ENCODE data around the gene SNAP25. TPM values are rescaled to one million over a fixed set of nuclear protein-coding genes. Genes with fewer than 3 reads are reported as not detected.

The SNAP25 gene
- total and polyA plus RNA-seq, 10 of the 15 experiments (the other 5 are each of a cell fraction or from before 2014, with no cell fraction given): not detected

GRCh38 chr20:10332656-10333415, 114.2 kb downstream of the SNAP25 start:
- no peaks in the 10 kb centered on the region for H3K9me3 ChIP-seq (replicated peaks; ENCODE audit: control insufficient read depth, insufficient read depth, low read length)
- no peak overlapping the region for H3K27ac ChIP-seq (ENCODE audit: control insufficient read depth, insufficient read depth)
- no TSS peak for BruUV-seq (replicated peaks)
- no peak overlapping the region for H3K9ac ChIP-seq (ENCODE audit: control insufficient read depth, insufficient read depth, low read length)
- ATAC-seq (no peak), FAIRE-seq (no peak), DNase-seq (ENCODE audit: low read depth, low spot score) (no peak)
- CTCF ChIA-PET: interaction anchor here (0.9 to 1.9 kb wide), 5 partner anchors 14 to 80 kb away, joined by 3 to 6 read pairs (median 3); no protein-coding TSS in a partner anchor
- peaks cover 0 to 2% of the 10 kb centered on the region in 2 experiments; a peak in 2 of 4 replicates for H3K27me3 ChIP-seq (replicated peaks in 1 of 2; ENCODE audit: control insufficient read depth in 2 of 2, insufficient read depth in 2 of 2, low read length in 1 of 2)
- H3K79me2 ChIP-seq (ENCODE audit: control insufficient read depth, insufficient read depth, low read length): no peaks in the 10 kb centered on the region
- H3K36me3 ChIP-seq (ENCODE audit: control insufficient read depth in 2 of 2, insufficient read depth in 2 of 2, low read length in 1 of 2): no peaks in the 10 kb centered on the region
- POLR2A ChIA-PET: interaction anchor here (1.4 kb wide), 1 partner anchor 15 kb away, joined by 3 read pairs; no protein-coding TSS in a partner anchor
- H3K4me3 ChIP-seq: no peak overlapping the region
- 18% methylated on average over 4 of the region's 4 CpGs for WGBS (ENCODE audit: insufficient coverage, insufficient replicate concordance, low lambda C conversion rate, missing lambda C conversion rate)
- H3K4me2 ChIP-seq (ENCODE audit: control insufficient read depth, insufficient read depth): no peak overlapping the region
- H3K4me1 ChIP-seq (ENCODE audit: control insufficient read depth, insufficient read depth, low read length): no peaks in the 10 kb centered on the region
- intact Hi-C loops (cut with micrococcal nuclease; ENCODE audit: unreplicated experiment): no loop called here
- SMC1A ChIA-PET (ENCODE audit: uncharacterized antibody, unreplicated experiment): interaction anchor here (0.7 to 1.5 kb wide), 5 partner anchors 7 to 94 kb away, joined by 3 to 4 read pairs (median 3); no protein-coding TSS in a partner anchor
- RAD21 ChIA-PET (ENCODE audit: unreplicated experiment): interaction anchor here (1.3 kb wide), 1 partner anchor 16 kb away, joined by 5 read pairs; no protein-coding TSS in a partner anchor
- in situ Hi-C loops (cut with MboI): no loop called here
- H2AFZ ChIP-seq (ENCODE audit: control insufficient read depth, low read depth, low read length): no peak overlapping the region
- no peaks in the 10 kb centered on the region for H4K20me1 ChIP-seq (ENCODE audit: control insufficient read depth, insufficient read depth)
- no peak for TF ChIP-seq RELA (IDR thresholded peaks at IDR 0.05; ENCODE audit: borderline replicate concordance, partially characterized antibody)
- no peak for TF ChIP-seq MAX (IDR thresholded peaks at IDR 0.05; ENCODE audit: low read depth, low read length)
- no peak for TF ChIP-seq HDAC2 (IDR thresholded peaks at IDR 0.05)
- TF ChIP-seq BCLAF1 (IDR thresholded peaks at IDR 0.05): no peak
- no peak for TF ChIP-seq STAT3 (IDR thresholded peaks at IDR 0.05; ENCODE audit: low read depth, low read length)
- no peak for TF ChIP-seq USF2 (IDR thresholded peaks at IDR 0.05; ENCODE audit: borderline replicate concordance, low read depth, low read length)
- TF ChIP-seq YBX1 (IDR thresholded peaks at IDR 0.05): no peak
- no peak for TF ChIP-seq ZNF384 (IDR thresholded peaks at IDR 0.05; ENCODE audit: borderline replicate concordance, low read depth, low read length)
- no peak for TF ChIP-seq RAD21 (IDR thresholded peaks at IDR 0.05; ENCODE audit: insufficient read depth, low read depth, low read length)
- TF ChIP-seq CUX1 (IDR thresholded peaks at IDR 0.05; ENCODE audit: insufficient replicate concordance, low read depth, low read length): no peak
